GM19463 (cell line): ENCODE results near the gene INPP5J.
"Not testable (repeated sequence)": the region's sequence is repeated elsewhere in the genome, so short reads cannot be mapped to it uniquely, and the experiment has no call there.

Source experiments
- ATAC-seq: cut with Tn5 transposase; IDR thresholded peaks from one replicate; pipeline ENCODE4 v1.9.1; 2021; ENCODE audit warnings: mild to moderate bottlenecking, moderate library complexity; ENCODE audit not compliant: unreplicated experiment

Gene INPP5J

DNA sequence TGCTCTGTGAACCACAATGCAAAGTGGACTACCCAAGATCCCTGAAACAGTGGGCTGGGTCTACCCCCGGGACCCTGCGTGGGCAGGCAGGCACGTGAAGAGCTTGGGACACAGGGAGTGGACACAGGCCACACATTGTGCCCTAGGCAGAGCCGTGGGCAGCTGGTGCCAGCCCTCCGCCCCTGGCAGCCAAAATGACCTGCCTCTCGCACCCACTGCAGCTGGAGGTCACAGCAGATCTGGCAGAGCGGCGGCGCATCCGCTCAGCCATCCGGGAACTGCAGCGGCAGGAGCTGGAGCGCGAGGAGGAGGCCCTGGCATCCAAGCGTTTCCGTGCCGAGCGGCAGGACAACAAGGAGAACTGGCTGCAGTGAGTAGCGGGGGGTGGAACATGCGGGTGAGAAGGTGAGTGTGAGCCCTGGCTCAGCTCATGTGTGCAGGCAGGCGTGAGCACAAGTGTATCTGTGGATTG lies 35.0 kb upstream of the INPP5J start:
- no peak for ATAC-seq

DNA sequence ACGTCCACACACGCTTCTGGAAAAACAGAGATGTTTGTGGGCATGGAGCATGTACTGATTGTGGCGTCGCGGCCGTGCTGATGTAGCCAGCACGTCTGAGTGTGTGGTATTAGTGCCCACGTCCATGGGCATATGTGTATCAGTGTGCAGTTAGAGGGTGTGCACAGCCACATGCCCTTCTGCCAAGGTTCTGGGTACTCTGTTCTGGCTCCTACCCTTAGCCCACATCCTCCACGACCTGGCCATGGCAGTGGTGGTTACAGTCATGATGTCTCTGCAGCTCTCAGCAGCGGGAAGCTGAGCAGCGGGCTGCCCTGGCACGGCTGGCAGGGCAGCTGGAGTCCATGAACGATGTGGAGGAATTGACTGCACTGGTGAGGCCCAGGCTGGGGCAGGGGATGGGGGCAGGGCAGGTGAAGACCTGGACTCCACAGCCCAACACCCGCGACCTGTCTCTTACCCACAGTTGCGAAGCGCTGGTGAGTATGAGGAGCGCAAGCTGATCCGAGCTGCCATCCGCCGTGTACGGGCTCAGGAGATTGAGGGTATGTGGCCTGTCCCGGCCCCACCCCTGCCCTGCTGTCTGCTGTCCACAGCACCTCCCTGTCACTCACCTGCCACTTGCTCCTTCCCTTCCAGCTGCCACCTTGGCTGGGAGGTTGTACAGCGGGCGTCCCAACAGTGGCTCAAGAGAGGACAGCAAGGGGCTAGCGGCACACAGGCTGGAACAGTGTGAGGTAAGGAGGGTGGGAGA lies 34.4 kb upstream of the INPP5J start:
- ATAC-seq, result no peak

DNA sequence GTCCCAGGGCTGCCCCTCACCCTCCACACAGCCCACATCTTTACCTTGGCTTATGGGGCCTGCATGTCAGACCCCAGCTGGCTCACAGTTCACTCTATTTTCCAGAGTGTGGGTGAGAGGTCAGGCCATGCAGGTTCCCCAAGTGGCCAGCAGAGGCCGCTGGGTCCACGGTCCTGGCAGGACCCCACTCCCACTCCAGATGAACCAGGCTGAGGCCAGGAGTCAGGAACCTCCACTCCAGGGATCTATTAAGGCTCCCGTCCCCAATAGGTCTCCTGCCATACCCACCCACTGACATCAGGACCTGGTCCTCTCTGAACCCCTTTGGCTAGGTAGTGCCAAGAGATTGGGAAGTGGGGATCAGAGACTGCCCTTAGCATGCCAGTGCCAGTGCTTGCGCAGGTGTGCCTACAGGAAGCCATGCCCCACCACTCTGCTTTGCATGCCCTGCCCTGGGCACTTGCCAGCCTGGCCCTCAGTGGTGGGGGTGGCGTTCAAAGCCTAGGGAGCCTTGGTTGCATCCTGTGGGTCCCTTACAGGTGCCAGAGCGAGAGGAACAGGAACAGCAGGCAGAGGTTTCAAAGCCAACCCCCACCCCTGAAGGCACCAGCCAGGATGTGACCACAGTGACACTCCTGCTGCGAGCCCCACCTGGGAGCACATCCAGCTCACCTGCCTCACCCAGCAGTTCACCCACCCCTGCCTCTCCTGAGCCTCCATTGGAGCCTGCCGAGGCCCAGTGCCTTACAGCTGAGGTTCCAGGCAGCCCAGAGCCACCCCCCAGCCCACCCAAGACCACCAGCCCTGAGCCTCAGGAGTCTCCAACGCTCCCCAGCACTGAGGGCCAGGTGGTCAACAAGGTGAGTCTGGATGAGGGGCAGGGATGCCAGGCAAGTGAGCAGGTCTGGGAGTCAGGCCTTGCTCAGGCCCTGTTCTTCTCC lies 33.3 kb upstream of the INPP5J start:
- ATAC-seq, result no peak

DNA sequence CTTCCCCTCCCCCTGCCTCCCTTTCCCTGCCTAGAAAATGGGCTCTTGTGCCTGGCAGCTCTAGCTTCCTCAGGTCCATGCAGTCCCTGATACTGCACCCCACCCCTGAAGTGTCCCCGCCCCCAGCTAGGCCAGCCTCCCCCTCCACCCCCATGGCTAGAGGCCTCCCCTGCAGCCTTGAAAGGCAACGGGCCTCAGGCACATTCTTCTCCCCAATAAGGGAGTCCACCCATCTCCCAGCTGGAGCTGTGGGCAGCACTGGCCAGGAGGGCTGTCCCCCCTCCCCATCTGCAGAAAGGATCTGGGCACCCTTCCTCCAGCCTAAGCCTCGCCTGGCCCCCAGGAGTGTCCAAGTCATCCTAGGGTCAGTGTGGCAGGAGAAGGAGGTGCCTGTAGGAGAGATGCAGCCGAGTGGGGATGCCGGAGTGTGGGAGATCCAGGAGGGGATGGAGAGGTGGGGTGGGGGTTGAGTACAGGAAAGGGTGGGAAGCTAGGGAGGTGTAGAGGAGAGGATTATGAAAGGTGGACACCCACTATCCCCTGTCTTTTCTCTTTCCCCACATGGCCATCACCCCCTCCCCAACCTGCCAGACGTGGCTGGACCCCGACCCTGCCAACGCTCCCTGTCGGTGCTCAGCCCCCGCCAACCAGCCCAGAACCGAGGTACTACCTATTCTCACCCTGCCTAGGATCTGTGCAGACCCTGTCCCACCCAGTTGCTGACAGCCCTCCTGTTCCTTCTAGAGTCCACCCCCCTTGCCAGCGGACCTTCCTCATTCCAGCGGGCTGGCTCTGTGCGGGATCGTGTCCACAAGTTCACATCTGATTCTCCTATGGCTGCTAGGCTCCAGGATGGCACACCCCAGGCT lies 32.3 kb upstream of the INPP5J start:
- ATAC-seq, result no peak

DNA sequence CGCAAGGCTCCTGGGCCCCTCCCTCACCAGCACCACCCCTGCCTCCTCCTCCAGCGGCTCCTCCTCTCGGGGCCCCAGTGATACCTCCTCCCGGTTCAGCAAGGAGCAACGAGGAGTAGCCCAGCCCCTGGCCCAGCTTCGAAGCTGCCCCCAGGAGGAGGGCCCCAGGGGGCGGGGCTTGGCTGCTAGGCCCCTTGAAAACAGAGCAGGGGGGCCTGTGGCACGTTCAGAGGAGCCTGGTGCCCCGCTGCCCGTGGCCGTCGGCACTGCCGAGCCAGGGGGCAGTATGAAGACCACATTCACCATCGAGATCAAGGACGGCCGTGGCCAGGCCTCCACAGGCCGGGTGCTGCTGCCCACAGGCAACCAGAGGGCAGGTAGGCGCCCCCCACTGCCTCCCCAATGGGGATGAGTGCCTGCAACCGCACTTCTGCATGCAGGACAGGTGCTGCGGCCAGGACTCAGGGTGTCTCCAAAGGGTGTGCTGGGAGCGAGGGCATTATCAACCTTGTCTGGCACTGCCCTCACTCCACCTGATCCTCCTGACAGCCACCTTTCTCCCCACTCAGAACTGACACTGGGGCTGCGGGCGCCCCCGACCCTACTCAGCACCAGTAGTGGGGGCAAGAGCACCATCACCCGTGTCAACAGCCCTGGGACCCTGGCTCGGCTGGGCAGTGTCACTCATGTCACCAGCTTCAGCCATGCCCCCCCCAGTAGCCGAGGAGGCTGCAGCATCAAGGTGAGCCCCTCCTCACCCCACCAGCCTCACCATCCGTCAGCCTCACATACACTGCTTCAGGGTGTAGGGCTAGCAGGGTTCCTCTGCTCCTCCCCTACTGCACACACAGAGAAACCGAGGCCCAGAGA lies 31.4 kb upstream of the INPP5J start:
- ATAC-seq, result no peak

DNA sequence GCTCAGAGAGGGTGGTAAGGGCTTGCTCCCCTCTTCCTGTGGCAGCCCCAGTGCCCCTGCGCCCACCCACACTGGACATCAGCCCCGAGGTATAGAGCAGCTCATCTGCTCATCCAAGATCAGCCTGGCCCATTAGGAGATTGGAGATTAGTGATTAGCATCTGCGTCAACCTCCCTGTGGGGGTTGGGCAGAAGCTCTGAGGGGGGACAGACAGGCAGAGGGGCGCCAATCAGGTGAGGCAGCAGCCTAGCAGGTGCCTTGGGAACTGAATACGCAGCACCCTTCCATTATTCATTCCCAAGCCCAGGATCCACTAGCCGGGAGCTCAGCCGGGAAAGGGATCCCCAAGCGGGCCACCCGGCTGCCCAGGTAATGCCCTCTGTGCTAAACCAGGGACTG lies 30.6 kb upstream of the INPP5J start:
- no peak for ATAC-seq

DNA sequence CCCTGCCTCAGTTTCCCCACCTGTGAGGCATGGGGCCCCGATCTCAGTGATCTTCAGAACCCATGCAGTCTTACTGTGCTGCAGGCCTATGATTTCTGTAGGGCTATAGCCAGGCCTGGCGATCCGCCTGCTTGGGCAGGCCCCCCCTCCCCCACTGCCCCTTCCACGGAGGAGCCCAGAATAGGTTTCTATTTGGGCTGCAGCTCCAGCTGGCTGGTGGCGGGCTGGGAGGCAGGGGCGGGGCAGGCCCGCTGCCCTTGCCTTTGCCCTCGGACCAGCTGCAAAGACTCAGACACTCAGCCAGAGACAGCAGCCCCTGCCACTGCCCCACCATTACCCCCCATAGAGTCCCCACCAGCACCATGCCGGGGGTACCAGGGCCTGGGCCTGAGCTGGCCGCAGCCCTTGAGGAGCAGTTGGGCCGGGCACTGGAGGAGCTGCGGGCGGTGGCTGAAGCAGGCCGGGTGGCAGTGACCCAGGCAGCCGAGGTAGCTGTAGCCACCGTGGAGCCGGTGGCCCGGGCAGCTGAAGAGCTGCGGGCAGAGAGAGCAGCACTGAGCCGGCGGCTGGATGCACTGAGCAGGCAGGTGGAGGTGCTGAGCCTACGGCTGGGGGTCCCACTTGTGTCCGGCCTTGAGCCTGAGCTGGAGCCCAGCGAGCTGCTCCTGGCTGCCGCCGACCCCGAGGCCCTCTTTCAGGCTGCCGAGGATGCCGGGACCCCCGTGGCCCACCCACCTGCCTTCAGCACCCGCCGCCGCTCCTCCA lies 29.5 kb upstream of the INPP5J start:
- ATAC-seq, result no peak

DNA sequence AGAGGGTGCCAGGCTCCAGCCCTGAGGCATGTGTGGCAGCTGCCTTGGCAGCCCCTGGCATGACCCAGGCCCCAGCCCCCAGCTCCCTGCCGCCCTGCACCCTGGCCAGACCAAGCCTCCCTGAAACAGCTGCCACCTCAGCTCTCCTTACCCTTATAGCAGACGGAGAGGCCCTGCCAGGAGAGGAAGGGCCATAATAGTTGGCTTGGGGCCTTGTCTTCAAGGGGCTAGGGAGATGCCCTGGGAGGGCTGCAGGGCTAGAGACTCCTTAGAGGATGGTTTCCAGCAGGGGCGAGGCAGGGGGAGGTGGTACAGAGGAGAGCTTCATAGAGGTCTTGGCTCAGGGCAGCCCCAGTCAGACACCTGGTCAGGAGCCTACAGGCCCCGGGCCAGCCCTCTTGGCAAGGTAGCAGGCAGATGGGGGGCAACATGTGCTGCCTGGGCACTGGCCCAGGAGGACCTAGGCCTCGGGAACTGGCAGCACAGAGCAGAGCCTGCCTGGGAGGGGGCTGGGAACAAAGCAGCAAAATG lies 28.7 kb upstream of the INPP5J start:
- no peak for ATAC-seq

DNA sequence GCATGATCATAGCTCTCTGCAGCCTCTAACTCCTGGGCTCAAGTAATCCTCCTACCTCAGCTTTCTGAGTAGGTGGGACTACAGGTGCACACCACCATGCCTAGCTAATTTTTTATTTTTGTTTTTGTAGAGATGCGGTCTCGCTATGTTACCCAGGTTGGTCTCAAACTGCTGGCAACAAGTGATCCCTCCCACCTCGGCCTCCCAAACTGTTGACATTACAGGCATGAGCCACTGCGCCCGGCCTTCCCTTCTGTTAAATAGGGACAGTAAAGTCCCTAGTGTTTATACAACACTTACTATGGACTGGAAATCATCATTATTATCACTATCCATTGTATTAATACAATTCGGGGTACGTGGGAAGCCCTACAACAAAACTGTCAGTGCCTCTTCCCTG lies 28.0 kb upstream of the INPP5J start:
- ATAC-seq, result no peak

DNA sequence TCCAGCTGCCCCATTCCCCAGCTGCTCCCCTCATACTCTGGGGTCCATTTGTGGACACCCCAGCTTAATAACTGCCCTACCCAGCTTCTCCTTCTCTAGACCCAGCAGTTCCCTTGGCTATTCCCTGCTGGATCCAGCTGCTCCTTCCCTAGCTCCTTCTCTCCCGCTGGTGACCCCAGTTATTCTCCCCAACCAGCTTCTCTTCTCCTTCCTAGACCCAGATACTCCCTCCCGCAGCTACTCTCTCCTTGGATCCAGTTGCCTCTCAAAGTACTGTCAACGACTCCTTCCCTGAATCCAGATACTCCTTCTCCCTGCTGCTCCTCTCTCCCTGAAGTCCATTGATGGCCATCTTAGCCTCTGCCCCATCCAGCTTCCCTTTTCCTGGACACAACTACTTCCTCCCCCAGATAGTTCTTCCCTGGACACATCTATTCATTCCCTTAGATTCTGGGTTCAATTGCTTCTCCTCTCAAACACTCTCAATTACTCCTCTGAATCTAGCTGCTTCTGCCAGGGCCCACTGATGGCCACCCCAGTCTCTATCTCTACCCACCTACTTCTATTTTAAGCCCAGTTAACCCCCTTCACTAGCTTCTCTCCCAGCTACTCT lies 27.0 kb upstream of the INPP5J start:
- ATAC-seq, result no peak

DNA sequence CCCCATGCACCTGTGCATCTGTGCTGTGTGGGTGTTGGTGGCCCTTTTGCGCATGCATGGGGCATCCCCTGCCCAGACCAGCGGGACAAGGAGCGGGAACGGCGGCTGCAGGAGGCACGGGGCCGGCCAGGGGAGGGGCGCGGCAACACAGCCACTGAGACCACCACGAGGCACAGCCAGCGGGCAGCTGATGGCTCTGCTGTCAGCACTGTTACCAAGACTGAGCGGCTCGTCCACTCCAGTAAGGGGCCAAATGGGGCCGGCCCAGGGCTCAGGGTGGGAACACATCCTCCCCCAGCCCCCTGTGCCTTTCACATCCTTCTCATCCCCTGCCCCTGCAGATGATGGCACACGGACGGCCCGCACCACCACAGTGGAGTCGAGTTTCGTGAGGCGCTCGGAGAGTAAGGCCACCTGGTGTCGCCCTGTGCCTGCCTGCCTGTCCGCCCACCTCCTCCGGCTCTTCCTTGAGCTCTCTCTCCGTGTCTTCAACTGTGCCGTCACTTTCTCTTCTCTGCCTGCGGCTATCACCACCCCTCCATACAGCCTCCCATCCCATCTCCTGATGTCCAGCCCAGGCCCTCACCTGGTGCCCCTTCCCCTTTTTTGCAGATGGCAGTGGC lies 26.0 kb upstream of the INPP5J start:
- ATAC-seq, result no peak

DNA sequence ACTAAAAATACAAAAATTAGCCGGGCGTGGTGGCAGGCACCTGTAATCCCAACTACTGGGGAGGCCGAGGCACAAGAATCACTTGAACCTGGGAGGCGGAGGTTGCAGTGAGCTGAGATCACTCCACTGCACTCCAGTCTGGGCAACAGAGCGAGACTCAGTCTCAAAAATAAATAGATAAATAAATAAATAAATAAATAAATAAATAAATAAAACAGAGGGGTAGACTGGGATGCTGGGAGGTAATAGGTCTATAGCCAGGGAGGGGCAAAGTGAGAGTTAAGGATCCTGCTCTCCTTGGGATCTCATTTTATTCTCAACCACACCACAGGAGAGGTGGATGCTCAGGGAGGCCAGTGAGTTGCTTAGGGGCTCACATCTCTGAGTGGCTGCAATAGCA lies 25.2 kb upstream of the INPP5J start:
- ATAC-seq, result not testable (repeated sequence)

DNA sequence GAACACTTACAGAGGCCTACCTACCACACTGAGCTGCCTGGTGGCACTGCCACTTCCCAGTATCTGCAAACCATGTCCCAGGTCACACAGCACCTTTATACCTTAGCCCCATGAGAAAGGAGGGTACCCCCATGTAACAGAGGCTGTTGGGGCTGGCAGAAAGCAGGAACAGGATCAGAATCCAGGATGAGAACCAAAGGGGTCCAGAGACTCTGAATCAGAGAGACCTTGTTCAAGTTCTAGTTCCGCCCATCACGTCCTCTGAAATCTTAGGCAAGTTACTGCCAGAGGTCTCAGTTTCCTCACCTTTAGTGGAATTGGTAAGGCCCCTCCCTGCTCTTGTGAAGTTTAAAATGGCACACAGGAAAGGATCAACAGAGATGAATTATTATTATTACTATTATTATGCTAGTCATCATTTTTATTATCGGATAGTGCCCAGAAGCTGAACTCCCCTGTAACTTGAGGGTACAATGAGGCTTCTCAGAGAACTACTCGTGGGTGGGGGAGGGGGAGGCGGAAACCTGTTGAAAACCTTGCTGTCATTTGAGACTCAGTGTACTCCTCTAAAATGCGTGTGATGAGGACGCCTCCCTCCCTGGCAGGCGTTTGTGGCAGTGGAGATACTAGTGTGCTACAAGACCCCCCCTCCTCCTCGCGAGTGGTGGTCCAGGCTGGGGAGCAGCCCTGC lies 24.7 kb upstream of the INPP5J start:
- ATAC-seq, result no peak

DNA sequence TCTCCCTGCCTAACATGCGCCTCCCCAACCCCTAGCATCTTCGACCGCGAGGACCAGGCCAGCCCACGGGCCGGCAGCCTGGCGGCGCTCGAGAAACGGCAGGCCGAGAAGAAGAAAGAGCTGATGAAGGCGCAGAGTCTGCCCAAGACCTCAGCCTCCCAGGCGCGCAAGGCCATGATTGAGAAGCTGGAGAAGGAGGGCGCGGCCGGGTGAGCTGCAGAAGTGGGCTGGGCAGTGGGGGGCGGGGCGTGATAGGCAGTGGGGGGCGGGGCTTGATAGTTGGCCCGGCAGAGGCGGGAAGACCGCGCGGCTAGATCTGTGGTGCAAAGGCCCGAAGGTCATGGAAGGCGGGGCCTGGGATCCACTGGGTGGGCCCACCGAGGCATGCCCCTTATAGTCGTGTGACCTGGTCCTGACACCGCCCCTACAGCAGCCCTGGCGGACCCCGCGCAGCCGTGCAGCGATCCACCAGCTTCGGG lies 24.1 kb upstream of the INPP5J start:
- ATAC-seq, result no peak

DNA sequence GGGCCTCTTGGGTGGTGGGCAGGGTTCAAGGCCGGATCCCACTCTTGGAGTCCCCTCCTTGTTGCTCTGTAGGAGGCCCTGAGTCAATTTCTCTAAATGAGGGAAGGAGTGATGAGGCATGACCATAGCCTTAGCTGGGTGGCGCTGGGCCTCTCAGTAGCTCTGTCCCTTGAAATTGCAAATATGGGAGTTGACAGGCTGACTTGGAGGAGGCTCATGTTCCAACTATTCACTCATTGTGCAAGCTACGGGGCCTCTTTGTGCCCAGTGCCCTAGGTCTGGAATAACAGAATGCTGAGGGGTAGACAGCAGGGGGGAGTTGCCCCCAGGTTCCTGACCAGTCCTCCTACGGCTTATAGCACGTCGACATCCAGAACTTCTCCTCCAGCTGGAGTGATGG lies 23.4 kb upstream of the INPP5J start:
- ATAC-seq, result no peak

DNA sequence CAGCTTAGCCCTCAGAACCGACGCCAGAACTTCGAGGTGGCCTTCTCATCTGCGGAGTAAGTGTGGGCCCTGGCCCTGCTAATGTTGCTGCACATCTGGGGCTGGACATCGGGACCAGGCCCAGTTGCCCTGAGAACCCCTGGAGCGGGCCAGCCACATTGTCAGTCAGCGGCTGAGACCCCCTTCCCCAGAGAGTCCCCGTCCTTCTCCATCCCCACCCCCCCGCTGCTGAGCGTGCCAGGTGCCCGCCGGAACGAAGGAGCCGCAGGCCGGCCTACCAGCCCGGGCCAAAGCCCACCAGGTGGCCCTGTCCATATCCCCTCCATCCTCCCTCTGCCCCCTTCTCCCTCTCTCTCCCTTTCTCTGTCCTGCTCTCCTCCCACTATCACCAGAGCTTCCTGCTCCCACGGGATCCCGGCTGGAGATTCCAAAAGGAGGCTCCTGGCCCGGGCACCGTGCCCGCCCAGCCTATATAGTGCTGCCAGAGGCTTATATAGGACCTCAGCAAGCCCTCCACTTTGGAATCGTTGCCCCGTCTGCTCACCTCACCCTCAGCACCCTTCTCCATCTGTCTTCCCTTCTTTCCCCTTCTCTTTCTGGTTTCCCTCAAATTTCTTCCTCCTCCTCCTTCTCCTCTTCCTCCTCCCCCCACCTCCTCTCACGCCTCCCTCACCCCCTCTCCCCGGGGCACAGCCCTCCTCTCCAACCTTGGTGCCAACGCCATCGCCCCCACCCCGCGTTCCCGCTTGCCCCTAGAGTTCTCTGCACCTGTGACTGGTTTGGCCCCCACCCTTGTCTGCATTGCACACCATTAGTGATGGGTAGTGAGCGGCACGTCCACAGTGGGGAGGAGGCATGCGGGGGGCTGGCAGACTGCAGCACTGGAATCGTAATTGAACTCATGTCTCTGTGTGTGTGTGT lies 22.7 kb upstream of the INPP5J start:
- no peak for ATAC-seq
